Cardiac muscle cell (in vitro differentiated cells and primary cell): Measurements from ENCODE around the gene ITPR2. TPM values are rescaled to one million over a fixed set of nuclear protein-coding genes. Genes with fewer than 3 reads are reported as not detected.
A peak's percentile ranks its signal among the peaks of the same experiment; 100 is the strongest.

Experiments used
- DNase-seq, 2 donors: peaks; one replicate each; pipeline versions ENCODE4 v3.0.0 to v3.0.0-alpha.2; 2010 to 2017; ENCODE audit warnings: low read depth in 1 of 2, low spot score in 1 of 2
- H3K27ac ChIP-seq: fragments of 200-600 bp; sonication (generic); 2 replicates; pipeline ENCODE4 v1.5.1; 2016
- H3K27me3 ChIP-seq: fragments of 200-600 bp; sonication (generic); 2 replicates; pipeline ENCODE4 v1.6.0; 2016; ENCODE audit warnings: control low read depth
- H3K36me3 ChIP-seq: fragments of 200-600 bp; sonication (generic); 2 replicates; pipeline ENCODE4 v1.5.1; 2016; ENCODE audit warnings: control low read depth
- H3K4me1 ChIP-seq: fragments of 200-600 bp; sonication (generic); 2 replicates; pipeline ENCODE4 v1.8.1; 2017; ENCODE audit warnings: low read depth, mild to moderate bottlenecking, mixed run types
- H3K4me3 ChIP-seq: fragments of 200-600 bp; sonication (generic); 2 replicates; pipeline ENCODE4 v1.5.1; 2016; ENCODE audit warnings: mild to moderate bottlenecking
- H3K9me3 ChIP-seq: fragments of 200-600 bp; sonication (generic); 2 replicates; pipeline ENCODE4 v1.5.1; 2017; ENCODE audit warnings: low read depth, mild to moderate bottlenecking, control low read depth
- CTCF ChIP-seq: IDR thresholded peaks from 2 replicates; pipeline ENCODE4 v1.5.1; 2012; ENCODE audit warnings: low read depth, mild to moderate bottlenecking, low read length
- polyA plus RNA-seq: library from polyadenylated mRNA; unstranded; fragments of >200 nt; fragmentation: Nextera tagmentation; extraction: Ambion mirVana; gene quantifications from 2 replicates; pipeline ENCODE4 v1.2.1, GENCODE V29; 2016
- total RNA-seq: library from RNA; depleted of rRNA; stranded (reverse); fragments of >200 nt; gene quantifications from 2 replicates; pipeline ENCODE4 v1.2.3, GENCODE V29; 2016

Gene ITPR2
- total and polyA plus RNA-seq, 2 experiments from 2014 or later, result 4.8 to 5.1 TPM

DNA sequence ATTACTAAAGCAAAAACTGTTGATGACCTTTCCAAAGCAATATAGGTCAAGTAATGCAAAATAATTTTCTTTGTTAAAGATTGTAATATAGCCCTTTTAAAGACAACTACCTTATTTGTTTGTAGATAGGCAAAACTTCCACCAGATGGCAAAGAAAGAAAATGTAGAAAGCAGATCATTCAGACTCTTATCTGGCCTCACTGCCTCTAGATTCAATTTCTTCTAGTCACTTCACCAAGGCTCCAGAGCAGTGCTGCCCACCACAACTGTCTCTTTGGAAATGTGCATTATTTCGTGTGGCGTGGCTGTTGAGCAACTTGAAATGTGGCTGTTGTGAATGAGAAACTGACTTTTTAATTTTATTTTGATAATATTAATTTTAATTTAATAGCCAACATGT lies 127.1 kb downstream of the ITPR2 start:
- H3K9me3 ChIP-seq, result no peaks in the 10 kb centered on the region
- peaks cover 7% of the 10 kb centered on the region for H3K4me1 ChIP-seq
- no peak for DNase-seq
- no peaks in the 10 kb centered on the region for H3K27me3 ChIP-seq
- TF ChIP-seq CTCF, result no peak
- H3K4me3 ChIP-seq, result no peak overlapping the region
- no peak overlapping the region for H3K27ac ChIP-seq
- H3K36me3 ChIP-seq, result no peaks in the 10 kb centered on the region

DNA sequence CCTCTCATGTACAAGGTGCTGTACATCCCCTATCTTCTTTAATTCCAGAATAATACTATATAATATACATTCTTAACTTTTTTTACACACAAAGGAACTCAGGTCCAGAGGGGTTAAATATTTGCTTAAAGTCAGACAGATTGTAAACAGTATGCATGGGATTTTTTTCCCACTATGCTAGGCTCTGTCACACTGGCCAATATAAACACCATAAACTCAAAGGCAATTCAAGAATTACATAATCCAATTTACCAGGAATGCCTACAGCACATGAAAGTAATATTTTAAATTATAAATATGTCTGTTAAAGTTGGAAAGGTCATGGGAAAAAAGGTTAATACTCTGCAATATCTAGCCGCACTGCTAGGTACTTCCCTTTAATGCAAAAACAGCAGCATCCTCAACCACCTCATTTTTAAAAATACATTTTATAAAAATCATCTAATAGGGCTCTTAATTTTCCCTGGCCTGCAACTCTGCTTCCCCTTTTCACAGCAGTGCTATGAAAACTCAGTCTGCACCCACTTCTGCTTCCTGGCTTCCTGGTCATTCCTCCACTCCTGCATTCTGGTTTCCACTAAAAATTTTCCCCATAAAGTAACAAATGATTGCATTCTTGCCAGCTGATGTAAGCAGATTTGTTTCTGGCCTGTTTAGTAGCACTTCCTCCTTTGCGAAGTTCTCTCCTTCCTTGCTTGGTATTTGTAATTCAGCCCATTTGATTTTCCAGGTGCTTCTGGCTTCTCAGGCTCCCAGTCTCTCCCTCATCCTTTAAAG lies 128.1 kb downstream of the ITPR2 start:
- Histone ChIP-seq H3K9me3 (no peaks in the 10 kb centered on the region), H3K27ac (no peak overlapping the region), H3K4me3 (no peak overlapping the region), H3K36me3 (no peaks in the 10 kb centered on the region), H3K4me1 (peaks cover 7% of the 10 kb centered on the region), H3K27me3 (no peaks in the 10 kb centered on the region)
- TF ChIP-seq CTCF, result no peak
- no peak for DNase-seq

- H3K27me3 ChIP-seq, result no peaks in the 10 kb centered on the region
- no peaks in the 10 kb centered on the region for H3K9me3 ChIP-seq
- no peaks in the 10 kb centered on the region for H3K36me3 ChIP-seq
- peaks cover 7% of the 10 kb centered on the region for H3K4me1 ChIP-seq
- TF ChIP-seq CTCF, result no peak
- no peak overlapping the region for H3K27ac ChIP-seq
- H3K4me3 ChIP-seq, result no peak overlapping the region
- no peak for DNase-seq
These were observed 128.8 kb downstream of the ITPR2 start for GRCh38 chr12:26704214-26704613.

- H3K36me3 ChIP-seq, result no peaks in the 10 kb centered on the region
- H3K27me3 ChIP-seq, result no peaks in the 10 kb centered on the region
- peaks cover 7% of the 10 kb centered on the region for H3K4me1 ChIP-seq
- DNase-seq, result no peak
- no peak overlapping the region for H3K27ac ChIP-seq
- no peak overlapping the region for H3K4me3 ChIP-seq
- H3K9me3 ChIP-seq, result no peaks in the 10 kb centered on the region
- no peak for TF ChIP-seq CTCF
These were observed 130.3 kb downstream of the ITPR2 start for GRCh38 chr12:26702741-26703140.

DNA sequence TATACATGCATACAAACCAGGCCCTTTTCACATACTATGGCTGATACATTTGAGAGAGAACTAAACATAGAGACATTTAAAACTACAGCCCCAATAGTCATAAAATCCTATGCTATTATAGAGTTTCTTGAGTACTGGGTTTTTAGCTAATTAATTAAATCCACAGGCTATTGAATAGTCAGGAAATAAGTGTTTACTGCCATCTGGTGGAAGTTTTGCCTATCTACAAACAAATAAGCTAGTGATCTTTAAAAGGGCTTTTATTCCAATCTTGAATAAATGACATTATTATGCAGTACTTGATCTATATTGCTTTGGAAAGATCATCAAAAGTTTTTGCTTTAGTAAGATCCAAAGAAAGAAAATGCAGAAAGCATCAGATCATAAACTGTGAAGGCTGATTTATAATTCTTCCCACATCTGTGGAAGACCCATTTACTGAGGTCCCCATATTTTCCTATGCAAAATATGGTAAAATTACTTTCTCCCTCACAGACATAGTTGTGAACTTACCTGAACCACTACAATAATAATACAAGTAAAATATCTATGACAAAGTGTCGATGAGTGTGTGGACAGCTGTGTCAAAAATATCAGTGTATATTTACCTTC lies 131.3 kb downstream of the ITPR2 start:
- H3K9me3 ChIP-seq, result no peaks in the 10 kb centered on the region
- H3K4me1 ChIP-seq, result peaks cover 7% of the 10 kb centered on the region
- H3K4me3 ChIP-seq, result no peak overlapping the region
- no peaks in the 10 kb centered on the region for H3K36me3 ChIP-seq
- H3K27ac ChIP-seq, result no peak overlapping the region
- peak; percentile 64 to 69 for DNase-seq
- no peaks in the 10 kb centered on the region for H3K27me3 ChIP-seq
- TF ChIP-seq CTCF, result peak; percentile 55
